Ovary (tissue), 3 donors: ENCODE data around the gene YIPF4.

Source experiments
- CTCF ChIP-seq, 3 donors: fragments of 450-650 bp in 2 of 3; fragments of 200-600 bp in 1 of 3; IDR thresholded peaks; one replicate each; pipeline versions ENCODE4 v1.5.1 to v1.8.0; 2016 to 2022; ENCODE audit warnings: antibody characterized with exemption in 3 of 3, mild to moderate bottlenecking in 1 of 3
- EP300 ChIP-seq: sonication (generic); formaldehyde crosslinking; IDR thresholded peaks from one replicate; pipeline ENCODE4 v1.6.1; 2017; ENCODE audit warnings: antibody characterized with exemption
- POLR2A ChIP-seq: fragments of 450-650 bp; IDR thresholded peaks from one replicate; pipeline ENCODE4 v1.6.1; 2017; ENCODE audit warnings: antibody characterized with exemption, mild to moderate bottlenecking, moderate library complexity
- donor health status: DM: no; HTN: no; CAD: no.

GRCh38 chr2:32237996-32238395 lies 39.7 kb upstream of the YIPF4 start:
- TF ChIP-seq CTCF (IDR thresholded peaks at IDR 0.05) (no peak), POLR2A (no peak), EP300 (no peak)
